ENCODE results near the gene RORB.

- TF ChIP-seq CTCF (IDR thresholded peaks at IDR 0.05; ENCODE audit: low read depth, low read length, missing input control) (peak; percentile 15), HNF4A (conservative IDR thresholded peaks at IDR 0.05) (no peak), EGR1 (IDR thresholded peaks at IDR 0.05; ENCODE audit: low read depth in 2 of 2) (no peak), GABPA (IDR thresholded peaks at IDR 0.05 in 1 of 2, conservative IDR thresholded peaks at IDR 0.05 in 1 of 2) (no peak), REST (IDR thresholded peaks at IDR 0.05) (no peak), MAX (IDR thresholded peaks at IDR 0.05) (no peak), ZBTB33 (IDR thresholded peaks at IDR 0.05) (no peak), RAD21 (IDR thresholded peaks at IDR 0.05) (peak in 1 of 2 donors; percentile 31), YY1 (IDR thresholded peaks at IDR 0.05) (no peak), ATF3 (IDR thresholded peaks at IDR 0.05) (no peak)
These were observed 148.0 kb downstream of the RORB start for GRCh38 chr9:74645007-74645639.

All from liver (tissue), 3 donors.